MM.1S (cell line): ENCODE results near the gene GH1.
"Not testable (repeated sequence)": the region's sequence is repeated elsewhere in the genome, so short reads cannot be mapped to it uniquely, and the experiment has no call there.

Source experiments
- EZH2 ChIP-seq: fragments of 300-600 bp; sonication (generic); optimal IDR thresholded peaks from 2 replicates; pipeline ENCODE3; 2017; ENCODE audit warnings: low read depth, mild to moderate bottlenecking, antibody characterized with exemption, low read length, mixed read lengths
- TF ChIP-seq, protein P1 (sequence below): fragments of 300-600 bp; sonication (generic); IDR thresholded peaks from 2 replicates; pipeline ENCODE4 v1.5.1; 2016; ENCODE audit warnings: antibody characterized with exemption, low read length, mixed read lengths

DNA sequence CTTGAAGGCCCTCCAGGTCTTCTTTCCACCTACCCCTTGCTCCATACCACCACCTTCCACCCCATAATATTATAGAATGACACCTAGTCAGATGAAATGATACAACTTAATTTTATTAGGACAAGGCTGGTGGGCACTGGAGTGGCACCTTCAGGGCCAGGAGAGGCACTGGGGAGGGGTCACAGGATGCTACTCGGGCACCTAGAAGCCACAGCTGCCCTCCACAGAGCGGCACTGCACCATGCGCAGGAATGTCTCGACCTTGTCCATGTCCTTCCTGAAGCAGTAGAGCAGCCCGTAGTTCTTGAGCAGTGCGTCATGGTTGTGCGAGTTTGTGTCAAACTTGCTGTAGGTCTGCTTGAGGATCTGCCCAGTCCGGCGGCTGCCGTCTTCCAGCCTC is 23.8 kb downstream of the GH1 start:
- TF ChIP-seq, protein P1, sequence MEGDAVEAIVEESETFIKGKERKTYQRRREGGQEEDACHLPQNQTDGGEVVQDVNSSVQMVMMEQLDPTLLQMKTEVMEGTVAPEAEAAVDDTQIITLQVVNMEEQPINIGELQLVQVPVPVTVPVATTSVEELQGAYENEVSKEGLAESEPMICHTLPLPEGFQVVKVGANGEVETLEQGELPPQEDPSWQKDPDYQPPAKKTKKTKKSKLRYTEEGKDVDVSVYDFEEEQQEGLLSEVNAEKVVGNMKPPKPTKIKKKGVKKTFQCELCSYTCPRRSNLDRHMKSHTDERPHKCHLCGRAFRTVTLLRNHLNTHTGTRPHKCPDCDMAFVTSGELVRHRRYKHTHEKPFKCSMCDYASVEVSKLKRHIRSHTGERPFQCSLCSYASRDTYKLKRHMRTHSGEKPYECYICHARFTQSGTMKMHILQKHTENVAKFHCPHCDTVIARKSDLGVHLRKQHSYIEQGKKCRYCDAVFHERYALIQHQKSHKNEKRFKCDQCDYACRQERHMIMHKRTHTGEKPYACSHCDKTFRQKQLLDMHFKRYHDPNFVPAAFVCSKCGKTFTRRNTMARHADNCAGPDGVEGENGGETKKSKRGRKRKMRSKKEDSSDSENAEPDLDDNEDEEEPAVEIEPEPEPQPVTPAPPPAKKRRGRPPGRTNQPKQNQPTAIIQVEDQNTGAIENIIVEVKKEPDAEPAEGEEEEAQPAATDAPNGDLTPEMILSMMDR: not testable (repeated sequence)
- not testable (repeated sequence) for TF ChIP-seq EZH2
